ENCODE results near the gene ASIP. TPM values are rescaled to one million over a fixed set of nuclear protein-coding genes. Genes with fewer than 3 reads are reported as not detected.
"Not testable (repeated sequence)": the region's sequence is repeated elsewhere in the genome, so short reads cannot be mapped to it uniquely, and the experiment has no call there.

The ASIP gene
- total RNA-seq, 1 donor from 2014 or later, result not detected

- Mint-ChIP-seq H3K27ac (ENCODE audit: unreplicated experiment) (no peak overlapping the region), H3K27me3 (ENCODE audit: unreplicated experiment) (no peaks in the 10 kb centered on the region), H3K36me3 (ENCODE audit: unreplicated experiment) (no peaks in the 10 kb centered on the region), H3K9me3 (ENCODE audit: unreplicated experiment) (no peaks in the 10 kb centered on the region), H3K4me3 (ENCODE audit: unreplicated experiment) (peak overlapping the region; percentile 83), H3K4me1 (ENCODE audit: unreplicated experiment) (peaks cover 20% of the 10 kb centered on the region)
- no peak for DNase-seq (ENCODE audit: extremely low spot score, unreplicated experiment)
- TF ChIP-seq, protein P1, sequence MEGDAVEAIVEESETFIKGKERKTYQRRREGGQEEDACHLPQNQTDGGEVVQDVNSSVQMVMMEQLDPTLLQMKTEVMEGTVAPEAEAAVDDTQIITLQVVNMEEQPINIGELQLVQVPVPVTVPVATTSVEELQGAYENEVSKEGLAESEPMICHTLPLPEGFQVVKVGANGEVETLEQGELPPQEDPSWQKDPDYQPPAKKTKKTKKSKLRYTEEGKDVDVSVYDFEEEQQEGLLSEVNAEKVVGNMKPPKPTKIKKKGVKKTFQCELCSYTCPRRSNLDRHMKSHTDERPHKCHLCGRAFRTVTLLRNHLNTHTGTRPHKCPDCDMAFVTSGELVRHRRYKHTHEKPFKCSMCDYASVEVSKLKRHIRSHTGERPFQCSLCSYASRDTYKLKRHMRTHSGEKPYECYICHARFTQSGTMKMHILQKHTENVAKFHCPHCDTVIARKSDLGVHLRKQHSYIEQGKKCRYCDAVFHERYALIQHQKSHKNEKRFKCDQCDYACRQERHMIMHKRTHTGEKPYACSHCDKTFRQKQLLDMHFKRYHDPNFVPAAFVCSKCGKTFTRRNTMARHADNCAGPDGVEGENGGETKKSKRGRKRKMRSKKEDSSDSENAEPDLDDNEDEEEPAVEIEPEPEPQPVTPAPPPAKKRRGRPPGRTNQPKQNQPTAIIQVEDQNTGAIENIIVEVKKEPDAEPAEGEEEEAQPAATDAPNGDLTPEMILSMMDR (IDR thresholded peaks at IDR 0.05), result no peak
These were observed 24.9 kb upstream of the ASIP start for GRCh38 chr20:34216382-34216742.

DNA sequence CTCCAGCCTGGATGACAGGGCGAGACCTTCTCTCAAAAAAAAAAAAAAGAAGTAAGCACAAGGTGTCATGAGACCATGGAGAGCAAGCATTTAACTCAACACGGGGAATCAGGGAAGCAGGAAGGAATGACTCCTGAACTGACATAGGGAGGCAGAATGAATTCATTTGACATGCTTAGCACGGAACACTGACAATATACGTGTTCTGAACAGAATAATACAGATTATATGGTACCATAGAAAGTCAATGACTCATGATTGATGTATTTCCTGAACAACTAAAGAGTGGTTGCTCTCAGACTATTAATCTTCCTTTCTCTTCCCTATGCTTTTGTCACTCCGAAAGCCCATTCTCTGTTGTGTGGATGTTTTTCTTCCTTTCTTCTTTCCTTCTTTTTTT, 20.7 kb upstream of the ASIP start:
- peak overlapping the region; percentile 65 for H3K27ac Mint-ChIP-seq (ENCODE audit: unreplicated experiment)

GRCh38 chr20:34222208-34222607, 19.0 kb upstream of the ASIP start:
- H3K4me3 Mint-ChIP-seq (ENCODE audit: unreplicated experiment), result no peak overlapping the region
- DNase-seq (ENCODE audit: extremely low spot score, unreplicated experiment), result no peak
- peaks cover 21% of the 10 kb centered on the region for H3K4me1 Mint-ChIP-seq (ENCODE audit: unreplicated experiment)
- no peaks in the 10 kb centered on the region for H3K9me3 Mint-ChIP-seq (ENCODE audit: unreplicated experiment)
- no peaks in the 10 kb centered on the region for H3K36me3 Mint-ChIP-seq (ENCODE audit: unreplicated experiment)
- H3K27ac Mint-ChIP-seq (ENCODE audit: unreplicated experiment), result peak overlapping the region; percentile 57
- peaks cover 2% of the 10 kb centered on the region for H3K27me3 Mint-ChIP-seq (ENCODE audit: unreplicated experiment)
- TF ChIP-seq, protein P1 (IDR thresholded peaks at IDR 0.05), result no peak

More for the DNA sequence above, 20.7 kb upstream of the ASIP start:
- no peak for DNase-seq (ENCODE audit: extremely low spot score, unreplicated experiment)
- Mint-ChIP-seq H3K9me3 (ENCODE audit: unreplicated experiment) (no peaks in the 10 kb centered on the region), H3K36me3 (ENCODE audit: unreplicated experiment) (no peaks in the 10 kb centered on the region), H3K4me1 (ENCODE audit: unreplicated experiment) (peaks cover 28% of the 10 kb centered on the region), H3K4me3 (ENCODE audit: unreplicated experiment) (no peak overlapping the region), H3K27me3 (ENCODE audit: unreplicated experiment) (no peaks in the 10 kb centered on the region)
- TF ChIP-seq, protein P1 (IDR thresholded peaks at IDR 0.05), result no peak

DNA sequence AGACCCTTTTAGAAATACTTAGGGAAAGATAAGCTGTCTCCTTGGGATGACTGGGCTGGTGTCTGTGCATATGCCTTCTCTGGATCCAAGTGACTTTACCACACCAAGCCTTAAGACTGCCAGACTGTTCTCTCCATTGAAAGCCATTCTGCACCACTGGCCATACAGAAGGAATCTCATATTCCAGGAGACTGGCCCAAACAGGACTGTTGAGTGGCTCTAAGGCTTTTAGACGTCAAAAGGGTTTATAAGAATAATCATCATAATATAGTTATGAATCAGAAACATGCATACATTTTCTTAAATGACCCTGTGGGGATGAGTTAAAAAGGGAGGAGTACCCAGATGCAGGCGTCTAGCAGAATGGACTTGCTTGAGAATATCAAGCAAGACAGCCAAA, 17.0 kb upstream of the ASIP start:
- not testable (repeated sequence) for H3K36me3 Mint-ChIP-seq (ENCODE audit: unreplicated experiment); H3K27ac Mint-ChIP-seq (ENCODE audit: unreplicated experiment); H3K4me3 Mint-ChIP-seq (ENCODE audit: unreplicated experiment); H3K27me3 Mint-ChIP-seq (ENCODE audit: unreplicated experiment); DNase-seq (ENCODE audit: extremely low spot score, unreplicated experiment); H3K9me3 Mint-ChIP-seq (ENCODE audit: unreplicated experiment)
- H3K4me1 Mint-ChIP-seq (ENCODE audit: unreplicated experiment), result peaks cover 21% of the 10 kb centered on the region

GRCh38 chr20:34231634-34232033, 9.6 kb upstream of the ASIP start:
- no peak overlapping the region for H3K27ac Mint-ChIP-seq (ENCODE audit: unreplicated experiment)
- no peaks in the 10 kb centered on the region for H3K36me3 Mint-ChIP-seq (ENCODE audit: unreplicated experiment)
- H3K9me3 Mint-ChIP-seq (ENCODE audit: unreplicated experiment), result peaks cover 15% of the 10 kb centered on the region
- peaks cover 9% of the 10 kb centered on the region for H3K27me3 Mint-ChIP-seq (ENCODE audit: unreplicated experiment)
- no peaks in the 10 kb centered on the region for H3K4me1 Mint-ChIP-seq (ENCODE audit: unreplicated experiment)
- TF ChIP-seq, protein P1 (IDR thresholded peaks at IDR 0.05), result no peak
- no peak for DNase-seq (ENCODE audit: extremely low spot score, unreplicated experiment)
- no peak overlapping the region for H3K4me3 Mint-ChIP-seq (ENCODE audit: unreplicated experiment)

GRCh38 chr20:34232494-34233087, 8.6 kb upstream of the ASIP start:
- no peak for DNase-seq (ENCODE audit: extremely low spot score, unreplicated experiment)
- TF ChIP-seq, protein P1 (IDR thresholded peaks at IDR 0.05), result no peak
- peaks cover 23% of the 10 kb centered on the region for H3K9me3 Mint-ChIP-seq (ENCODE audit: unreplicated experiment)
- H3K4me1 Mint-ChIP-seq (ENCODE audit: unreplicated experiment), result no peaks in the 10 kb centered on the region
- no peak overlapping the region for H3K4me3 Mint-ChIP-seq (ENCODE audit: unreplicated experiment)
- no peak overlapping the region for H3K27ac Mint-ChIP-seq (ENCODE audit: unreplicated experiment)
- peaks cover 12% of the 10 kb centered on the region for H3K27me3 Mint-ChIP-seq (ENCODE audit: unreplicated experiment)
- H3K36me3 Mint-ChIP-seq (ENCODE audit: unreplicated experiment), result peaks cover 3% of the 10 kb centered on the region

Measured in osteocyte (in vitro differentiated cells).